CD14-positive monocyte (primary cell): ENCODE data around the gene APOL2. TPM values are rescaled to one million over a fixed set of nuclear protein-coding genes. Genes with fewer than 3 reads are reported as not detected.
A peak's percentile ranks its signal among the peaks of the same experiment; 100 is the strongest.
"Not testable (repeated sequence)": the region's sequence is repeated elsewhere in the genome, so short reads cannot be mapped to it uniquely, and the experiment has no call there.

Source experiments
- DNase-seq, 3 donors: peaks; one replicate each; pipeline ENCODE4 v3.0.0-alpha.2; 2011 to 2022
- H2AFZ ChIP-seq: 2 replicates; pipeline ENCODE4 v1.6.0; 2012; ENCODE audit warnings: mild to moderate bottlenecking, low read depth, low read length, inconsistent platforms; ENCODE audit not compliant: insufficient read depth, poor library complexity, severe bottlenecking
- H3K27ac ChIP-seq, 2 donors: 1 replicate in 1 of 2; 2 replicates in 1 of 2; pipeline ENCODE4 v1.5.1; 2012 to 2013; ENCODE audit warnings: low read length in 2 of 2, control low read depth in 1 of 2, inconsistent platforms in 1 of 2, low read depth in 1 of 2, mild to moderate bottlenecking in 1 of 2
- H3K27me3 ChIP-seq, 2 donors: one replicate each; pipeline versions ENCODE4 v1.6.0 to v1.6.1; 2011 to 2013; ENCODE audit warnings: low read length in 2 of 2; ENCODE audit not compliant: control insufficient read depth in 2 of 2, insufficient read depth in 2 of 2
- H3K36me3 ChIP-seq, 2 donors: replicated peaks in 1 of 2; 1 replicate in 1 of 2; 2 replicates in 1 of 2; pipeline versions ENCODE4 v1.5.1 to v1.6.1; 2012 to 2013; ENCODE audit warnings: low read length in 2 of 2, control low read depth in 1 of 2, inconsistent platforms in 1 of 2, mild to moderate bottlenecking in 1 of 2; ENCODE audit not compliant: insufficient read depth in 2 of 2, control insufficient read depth in 1 of 2
- H3K4me1 ChIP-seq, 2 donors: 1 replicate in 1 of 2; 2 replicates in 1 of 2; pipeline versions ENCODE4 v1.5.1 to v1.6.1; 2012 to 2013; ENCODE audit warnings: low read length in 2 of 2, control low read depth in 1 of 2, inconsistent platforms in 1 of 2, mild to moderate bottlenecking in 1 of 2, moderate library complexity in 1 of 2; ENCODE audit not compliant: insufficient read depth in 2 of 2, control insufficient read depth in 1 of 2
- H3K4me2 ChIP-seq: replicated peaks from 2 replicates; pipeline ENCODE3; 2012; ENCODE audit warnings: low read length, moderate library complexity, mild to moderate bottlenecking; ENCODE audit not compliant: poor library complexity, severe bottlenecking; ENCODE audit errors: extremely low read depth
- H3K4me3 ChIP-seq, 3 experiments: fragments of 200-600 bp in 1 of 3; sonication (generic) in 1 of 3; replicated peaks in 1 of 3; 1 replicate in 2 of 3; 2 replicates in 1 of 3; pipeline ENCODE4 v1.5.1; 2011 to 2013; ENCODE audit warnings: low read length in 3 of 3, mild to moderate bottlenecking in 3 of 3, control low read depth in 2 of 3, low read depth in 2 of 3, inconsistent platforms in 1 of 3, moderate library complexity in 1 of 3
- H3K79me2 ChIP-seq: 2 replicates; pipeline ENCODE4 v1.6.0; 2012; ENCODE audit warnings: mild to moderate bottlenecking, control low read depth, inconsistent platforms, low read length, moderate library complexity; ENCODE audit not compliant: insufficient read depth
- H3K9ac ChIP-seq: 2 replicates; pipeline ENCODE4 v1.6.0; 2017; ENCODE audit warnings: low read length, mild to moderate bottlenecking; ENCODE audit not compliant: insufficient read depth, poor library complexity, severe bottlenecking
- H3K9me3 ChIP-seq, 2 donors: replicated peaks in 1 of 2; 1 replicate in 1 of 2; 2 replicates in 1 of 2; pipeline versions ENCODE4 v1.5.1 to v1.6.1; 2012 to 2013; ENCODE audit warnings: low read length in 2 of 2, control low read depth in 1 of 2; ENCODE audit not compliant: control insufficient read depth in 1 of 2, insufficient read depth in 1 of 2
- H4K20me1 ChIP-seq: 2 replicates; pipeline ENCODE4 v1.6.0; 2012; ENCODE audit warnings: mild to moderate bottlenecking, low read length, control low read depth, moderate library complexity; ENCODE audit not compliant: insufficient read depth
- H3K27ac Mint-ChIP-seq, 7 donors: one replicate each; pipeline ENCODE4 v1.8.0; 2020; ENCODE audit warnings: mild to moderate bottlenecking in 7 of 7, mixed read lengths in 7 of 7, moderate library complexity in 6 of 7, inconsistent platforms in 2 of 7
- H3K27me3 Mint-ChIP-seq, 3 donors: one replicate each; pipeline ENCODE4 v1.8.0; 2021 to 2022; ENCODE audit warnings: low read depth in 3 of 3, mild to moderate bottlenecking in 3 of 3, mixed read lengths in 3 of 3, moderate library complexity in 3 of 3, inconsistent platforms in 1 of 3
- H3K36me3 Mint-ChIP-seq, 2 donors: one replicate each; pipeline ENCODE4 v1.8.0; 2020; ENCODE audit warnings: mixed read lengths in 2 of 2, inconsistent platforms in 1 of 2, mild to moderate bottlenecking in 1 of 2
- H3K4me1 Mint-ChIP-seq: one replicate; pipeline ENCODE4 v1.8.0; 2020; ENCODE audit warnings: mild to moderate bottlenecking, mixed read lengths
- H3K4me3 Mint-ChIP-seq, 2 donors: one replicate each; pipeline ENCODE4 v1.8.0; 2020; ENCODE audit warnings: mild to moderate bottlenecking in 2 of 2, mixed read lengths in 2 of 2, moderate library complexity in 1 of 2
- H3K9me3 Mint-ChIP-seq, 7 donors: one replicate each; pipeline ENCODE4 v1.8.0; 2020 to 2022; ENCODE audit warnings: mixed read lengths in 7 of 7, mild to moderate bottlenecking in 6 of 7, moderate library complexity in 6 of 7, inconsistent platforms in 2 of 7
- CTCF ChIP-seq: fragments of 200-600 bp; IDR thresholded peaks from one replicate; pipeline ENCODE4 v1.8.0; 2022; ENCODE audit warnings: antibody characterized with exemption, mild to moderate bottlenecking
- WGBS: methylation state at CpG from one replicate; pipeline ENCODE4 v1.1.5; 2013; ENCODE audit warnings: missing lambda C conversion rate; ENCODE audit not compliant: insufficient coverage; 5-methylcytosine and 5-hydroxymethylcytosine counted together
- intact Hi-C, 2 donors: fragments of 100-400 bp; cut with micrococcal nuclease; formaldehyde crosslinking; loops; one replicate each; pipeline versions ENCODE4 v1.15.0 to v1.15.1; 2023
- polyA plus RNA-seq, 3 donors: library from polyadenylated mRNA; depleted of rRNA in 1 of 3; unstranded in 2 of 3; stranded (reverse) in 1 of 3; fragments of 300-500 nt in 2 of 3; fragments of >200 nt in 1 of 3; fragmentation: Illumina TruSeq in 2 of 3; gene quantifications; 1 replicate in 2 of 3; 2 replicates in 1 of 3; pipeline ENCODE4 v1.2.3, GENCODE V29; 2012 to 2021

APOL2 gene
- polyA plus RNA-seq, 3 donors: 12.6 to 47.0 (median 13.2) TPM

- DNase-seq, H3K4me2 ChIP-seq, intact Hi-C loops, H3K9ac ChIP-seq, H3K9me3 Mint-ChIP-seq, H2AFZ ChIP-seq, H3K27me3 Mint-ChIP-seq, H3K9me3 ChIP-seq, H3K27me3 ChIP-seq, H4K20me1 ChIP-seq, H3K4me3 ChIP-seq, H3K4me3 Mint-ChIP-seq, H3K79me2 ChIP-seq, H3K27ac Mint-ChIP-seq, H3K27ac ChIP-seq: not testable (repeated sequence)
- Histone ChIP-seq H3K4me1 (peaks cover 13 to 22% of the 10 kb centered on the region in 2 donors), H3K36me3 (peaks cover 11 to 66% of the 10 kb centered on the region in 2 donors)
- 85% methylated on average over 5 of the region's 6 CpGs for WGBS
- H3K36me3 Mint-ChIP-seq: peaks cover 77 to 78% of the 10 kb centered on the region in 2 donors
- peaks cover 27% of the 10 kb centered on the region for H3K4me1 Mint-ChIP-seq
Observed at GRCh38 chr22:36261675-36262074, 22.3 kb upstream of the APOL2 start.

- H3K79me2 ChIP-seq: no peaks in the 10 kb centered on the region
- no peak overlapping the region for H3K9ac ChIP-seq
- H3K4me3 ChIP-seq: no peak overlapping the region
- Mint-ChIP-seq H3K27me3 (no peaks in the 10 kb centered on the region), H3K4me3 (no peak overlapping the region), H3K36me3 (peaks cover 71 to 73% of the 10 kb centered on the region in 2 donors), H3K27ac (peak overlapping the region in 5 of 7 donors; percentile 40 to 76 (median 50)), H3K9me3 (peaks cover 0 to 1% (median 0%) of the 10 kb centered on the region in 7 donors), H3K4me1 (peaks cover 38% of the 10 kb centered on the region)
- no peak for TF ChIP-seq CTCF
- DNase-seq: no peak
- no peak overlapping the region for H3K4me2 ChIP-seq
- no peaks in the 10 kb centered on the region for H3K27me3 ChIP-seq
- H2AFZ ChIP-seq: no peak overlapping the region
- intact Hi-C loops: no loop called here
- peaks cover 13 to 22% of the 10 kb centered on the region in 2 donors for H3K4me1 ChIP-seq
- 94% methylated on average over 2 of the region's 14 CpGs for WGBS
- H3K9me3 ChIP-seq: no peaks in the 10 kb centered on the region
- no peaks in the 10 kb centered on the region for H4K20me1 ChIP-seq
- peaks cover 2 to 52% of the 10 kb centered on the region in 2 donors for H3K36me3 ChIP-seq
- no peak overlapping the region for H3K27ac ChIP-seq
Observed at GRCh38 chr22:36259615-36260300, 20.4 kb upstream of the APOL2 start.
